ENCODE results near the gene KCNF1.

GRCh38 chr2:10909996-10910341 lies 1.8 kb upstream of the KCNF1 start:
- TF ChIP-seq REST (IDR thresholded peaks at IDR 0.05; ENCODE audit: low read depth) (no peak), POLR2AphosphoS5 (IDR thresholded peaks at IDR 0.05; ENCODE audit: low read depth, low read length) (no peak), CTCF (IDR thresholded peaks at IDR 0.05 in 2 of 3, conservative IDR thresholded peaks at IDR 0.05 in 1 of 3; ENCODE audit: borderline replicate concordance in 1 of 3, insufficient read depth in 1 of 3, low read depth in 2 of 3, low read length in 2 of 3) (no peak), YY1 (IDR thresholded peaks at IDR 0.05; ENCODE audit: extremely low read depth, insufficient replicate concordance, low read depth, low read length) (no peak), EZH2 (IDR thresholded peaks at IDR 0.05) (no peak), EZH2phosphoT487 (IDR thresholded peaks at IDR 0.05; ENCODE audit: borderline replicate concordance) (no peak), FOSL1 (IDR thresholded peaks at IDR 0.05; ENCODE audit: low read depth) (no peak), ZNF274 (IDR thresholded peaks at IDR 0.05; ENCODE audit: low read depth, low read length) (no peak), ATF3 (IDR thresholded peaks at IDR 0.05) (no peak), POLR2A (IDR thresholded peaks at IDR 0.05; ENCODE audit: borderline replicate concordance, extremely low read depth, insufficient read depth, insufficient read length) (no peak), ZFX (IDR thresholded peaks at IDR 0.05) (no peak)

Data from HCT116 (cell line).